HG02884 (cell line): Measurements from ENCODE around the gene TEAD3.

Experiments used
- ATAC-seq: cut with Tn5 transposase; IDR thresholded peaks from one replicate; pipeline ENCODE4 v1.9.1; 2021; ENCODE audit warnings: mild to moderate bottlenecking, moderate library complexity; ENCODE audit not compliant: unreplicated experiment

Gene TEAD3

GRCh38 chr6:35427435-35427834, 69.4 kb downstream of the TEAD3 start:
- ATAC-seq = no peak

- no peak for ATAC-seq
Observed at GRCh38 chr6:35426074-35426473, 70.8 kb downstream of the TEAD3 start.

GRCh38 chr6:35425284-35425683, 71.6 kb downstream of the TEAD3 start:
- ATAC-seq = no peak
